AG09319 (cell line): ENCODE results near the gene TRAPPC2L.

Experiments
- DNase-seq: peaks from one replicate; pipeline ENCODE4 v3.0.0-alpha.2; 2010; ENCODE audit warnings: low read depth; ENCODE audit errors: extremely low read depth
- CTCF ChIP-seq: IDR thresholded peaks from 2 replicates; pipeline ENCODE4 v1.5.1; 2011; ENCODE audit warnings: low read depth, mild to moderate bottlenecking, inconsistent platforms, low read length, moderate library complexity

TRAPPC2L gene

GRCh38 chr16:88828711-88829110, 28.2 kb upstream of the TRAPPC2L start:
- no peak for TF ChIP-seq CTCF
- DNase-seq, result no peak

- TF ChIP-seq CTCF, result no peak
- no peak for DNase-seq
Observed at GRCh38 chr16:88830258-88830657, 26.7 kb upstream of the TRAPPC2L start.

GRCh38 chr16:88830783-88831182, 26.1 kb upstream of the TRAPPC2L start:
- DNase-seq, result no peak

GRCh38 chr16:88831838-88832237, 25.1 kb upstream of the TRAPPC2L start:
- no peak for TF ChIP-seq CTCF
- DNase-seq, result no peak

More at GRCh38 chr16:88830783-88831182, 26.1 kb upstream of the TRAPPC2L start:
- TF ChIP-seq CTCF, result no peak

GRCh38 chr16:88833086-88833485, 23.8 kb upstream of the TRAPPC2L start:
- TF ChIP-seq CTCF, result no peak
- no peak for DNase-seq

- TF ChIP-seq CTCF, result no peak
- no peak for DNase-seq
Observed at GRCh38 chr16:88834670-88835069, 22.3 kb upstream of the TRAPPC2L start.

- no peak for TF ChIP-seq CTCF
- peak; percentile 40 for DNase-seq
Observed at GRCh38 chr16:88835383-88835782, 21.5 kb upstream of the TRAPPC2L start.

- DNase-seq, result no peak
- no peak for TF ChIP-seq CTCF
Observed at GRCh38 chr16:88835818-88836217, 21.1 kb upstream of the TRAPPC2L start.
